ENCODE measurements around the gene MFSD2A.

The MFSD2A gene

GRCh38 chr1:39955547-39956539, 898 bp downstream of the MFSD2A start:
- Histone ChIP-seq H3F3A (ENCODE audit: insufficient read depth, low read length) (no peaks in the 10 kb centered on the region), H3K36me3 (ENCODE audit: insufficient read depth, low read length) (no peaks in the 10 kb centered on the region; the same call in 1 of the 2 replicates), H3K27me3 (ENCODE audit: insufficient read depth, low read length) (no peaks in the 10 kb centered on the region; the same call in 1 of the 2 replicates), H3K27ac (ENCODE audit: low read depth, low read length, poor library complexity, severe bottlenecking) (no peak overlapping the region), H3K4me1 (ENCODE audit: insufficient read depth, low read length, severe bottlenecking) (peaks cover 32% of the 10 kb centered on the region), H4K20me1 (ENCODE audit: insufficient read depth, low read length) (no peaks in the 10 kb centered on the region), H3K4me3 (ENCODE audit: low read depth, low read length, poor library complexity, severe bottlenecking) (peak overlapping the region; percentile 69), H3K4me2 (ENCODE audit: low read length) (peak overlapping the region; percentile 87), H2AFZ (ENCODE audit: low read length) (no peak overlapping the region), H3K9me3 (ENCODE audit: low read length) (no peaks in the 10 kb centered on the region), H3K79me2 (ENCODE audit: insufficient read depth, low read length) (no peaks in the 10 kb centered on the region), H3K9ac (ENCODE audit: low read length) (peak overlapping the region; percentile 62), H3K9me2 (ENCODE audit: low read depth, low read length) (no peaks in the 10 kb centered on the region)
- TF ChIP-seq, protein P1, sequence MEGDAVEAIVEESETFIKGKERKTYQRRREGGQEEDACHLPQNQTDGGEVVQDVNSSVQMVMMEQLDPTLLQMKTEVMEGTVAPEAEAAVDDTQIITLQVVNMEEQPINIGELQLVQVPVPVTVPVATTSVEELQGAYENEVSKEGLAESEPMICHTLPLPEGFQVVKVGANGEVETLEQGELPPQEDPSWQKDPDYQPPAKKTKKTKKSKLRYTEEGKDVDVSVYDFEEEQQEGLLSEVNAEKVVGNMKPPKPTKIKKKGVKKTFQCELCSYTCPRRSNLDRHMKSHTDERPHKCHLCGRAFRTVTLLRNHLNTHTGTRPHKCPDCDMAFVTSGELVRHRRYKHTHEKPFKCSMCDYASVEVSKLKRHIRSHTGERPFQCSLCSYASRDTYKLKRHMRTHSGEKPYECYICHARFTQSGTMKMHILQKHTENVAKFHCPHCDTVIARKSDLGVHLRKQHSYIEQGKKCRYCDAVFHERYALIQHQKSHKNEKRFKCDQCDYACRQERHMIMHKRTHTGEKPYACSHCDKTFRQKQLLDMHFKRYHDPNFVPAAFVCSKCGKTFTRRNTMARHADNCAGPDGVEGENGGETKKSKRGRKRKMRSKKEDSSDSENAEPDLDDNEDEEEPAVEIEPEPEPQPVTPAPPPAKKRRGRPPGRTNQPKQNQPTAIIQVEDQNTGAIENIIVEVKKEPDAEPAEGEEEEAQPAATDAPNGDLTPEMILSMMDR (IDR thresholded peaks at IDR 0.05; ENCODE audit: low read length), result no peak
- no peak for TF ChIP-seq EZH2 (IDR thresholded peaks at IDR 0.05; ENCODE audit: borderline replicate concordance, low read length)

GRCh38 chr1:39957299-39958015, 2.5 kb downstream of the MFSD2A start:
- Histone ChIP-seq H3K36me3 (ENCODE audit: insufficient read depth, low read length) (no peaks in the 10 kb centered on the region), H3K4me2 (ENCODE audit: low read length) (no peak overlapping the region), H3K4me1 (ENCODE audit: insufficient read depth, low read length, severe bottlenecking) (peaks cover 35% of the 10 kb centered on the region), H3K9me2 (ENCODE audit: low read depth, low read length) (no peaks in the 10 kb centered on the region), H3K4me3 (ENCODE audit: low read depth, low read length, poor library complexity, severe bottlenecking) (no peak overlapping the region), H3F3A (ENCODE audit: insufficient read depth, low read length) (no peaks in the 10 kb centered on the region), H3K79me2 (ENCODE audit: insufficient read depth, low read length) (no peaks in the 10 kb centered on the region), H3K27ac (ENCODE audit: low read depth, low read length, poor library complexity, severe bottlenecking) (no peak overlapping the region), H2AFZ (ENCODE audit: low read length) (no peak overlapping the region), H4K20me1 (ENCODE audit: insufficient read depth, low read length) (no peaks in the 10 kb centered on the region), H3K27me3 (ENCODE audit: insufficient read depth, low read length) (no peaks in the 10 kb centered on the region), H3K9me3 (ENCODE audit: low read length) (no peaks in the 10 kb centered on the region), H3K9ac (ENCODE audit: low read length) (no peak overlapping the region)
- TF ChIP-seq, protein P1 (IDR thresholded peaks at IDR 0.05; ENCODE audit: low read length), result no peak
- TF ChIP-seq EZH2 (IDR thresholded peaks at IDR 0.05; ENCODE audit: borderline replicate concordance, low read length), result no peak

- Histone ChIP-seq H3K4me1 (ENCODE audit: insufficient read depth, low read length, severe bottlenecking) (peaks cover 35% of the 10 kb centered on the region), H3K36me3 (ENCODE audit: insufficient read depth, low read length) (no peaks in the 10 kb centered on the region)
Observed at GRCh38 chr1:39958403-39959200, 3.7 kb downstream of the MFSD2A start.

More at GRCh38 chr1:39958403-39959200, 3.7 kb downstream of the MFSD2A start:
- no peaks in the 10 kb centered on the region for H3K79me2 ChIP-seq (ENCODE audit: insufficient read depth, low read length)
- no peaks in the 10 kb centered on the region for H3K9me2 ChIP-seq (ENCODE audit: low read depth, low read length)
- H3K9me3 ChIP-seq (ENCODE audit: low read length), result no peaks in the 10 kb centered on the region
- no peaks in the 10 kb centered on the region for H4K20me1 ChIP-seq (ENCODE audit: insufficient read depth, low read length)
- no peak overlapping the region for H3K9ac ChIP-seq (ENCODE audit: low read length)
- no peak overlapping the region for H2AFZ ChIP-seq (ENCODE audit: low read length)
- TF ChIP-seq, protein P1 (IDR thresholded peaks at IDR 0.05; ENCODE audit: low read length), result no peak
- no peak overlapping the region for H3K27ac ChIP-seq (ENCODE audit: low read depth, low read length, poor library complexity, severe bottlenecking)
- no peak overlapping the region for H3K4me2 ChIP-seq (ENCODE audit: low read length)
- H3K4me3 ChIP-seq (ENCODE audit: low read depth, low read length, poor library complexity, severe bottlenecking), result no peak overlapping the region
- no peaks in the 10 kb centered on the region for H3K27me3 ChIP-seq (ENCODE audit: insufficient read depth, low read length)
- H3F3A ChIP-seq (ENCODE audit: insufficient read depth, low read length), result no peaks in the 10 kb centered on the region

Measured in OCI-LY1 (cell line).